Measurements from ENCODE around the gene PDE10A. TPM values are rescaled to one million over a fixed set of nuclear protein-coding genes. Genes with fewer than 3 reads are reported as not detected.

PDE10A gene
- total RNA-seq, 4 donors from 2014 or later, result 0.54 to 4.4 (median 0.98) TPM

- H3K4me3 ChIP-seq (ENCODE audit: low read depth, poor library complexity, severe bottlenecking), result no peak overlapping the region
- DNase-seq (ENCODE audit: low spot score in 2 of 2), result no peak
- no peak for TF ChIP-seq POLR2A (IDR thresholded peaks at IDR 0.05)
- no peak for TF ChIP-seq CTCF (IDR thresholded peaks at IDR 0.05)
- 58 to 63% methylated on average over 8 of the region's 8 CpGs for WGBS, 2 donors
- intact Hi-C loops (cut with DNase I; ENCODE audit: low total_unique reads), result no loop called here
These were observed 32.9 kb upstream of the PDE10A start for GRCh38 chr6:165695722-165696515.

- 71 to 74% methylated on average over 12 of the region's 12 CpGs for WGBS, 2 donors
- intact Hi-C loops (cut with DNase I; ENCODE audit: low total_unique reads), result no loop called here
- H3K4me3 ChIP-seq (ENCODE audit: low read depth, poor library complexity, severe bottlenecking), result no peak overlapping the region
- TF ChIP-seq POLR2A (IDR thresholded peaks at IDR 0.05) (no peak), CTCF (IDR thresholded peaks at IDR 0.05) (no peak)
- no peak for DNase-seq (ENCODE audit: low spot score in 2 of 2)
These were observed 31.3 kb upstream of the PDE10A start for GRCh38 chr6:165694296-165694695.

GRCh38 chr6:165692106-165692653 is 29.1 kb upstream of the PDE10A start:
- 87 to 88% methylated on average over 11 of the region's 11 CpGs for WGBS, 2 donors
- DNase-seq (ENCODE audit: low spot score in 2 of 2), result no peak
- intact Hi-C loops (cut with DNase I; ENCODE audit: low total_unique reads), result no loop called here
- TF ChIP-seq POLR2A (IDR thresholded peaks at IDR 0.05), result no peak
- TF ChIP-seq CTCF (IDR thresholded peaks at IDR 0.05), result no peak
- H3K4me3 ChIP-seq (ENCODE audit: low read depth, poor library complexity, severe bottlenecking), result no peak overlapping the region

- TF ChIP-seq CTCF (IDR thresholded peaks at IDR 0.05), result no peak
- no peak for TF ChIP-seq POLR2A (IDR thresholded peaks at IDR 0.05)
- 79 to 85% methylated on average over 7 of the region's 7 CpGs for WGBS, 2 donors
- intact Hi-C loops (cut with DNase I; ENCODE audit: low total_unique reads), result no loop called here
- H3K4me3 ChIP-seq (ENCODE audit: low read depth, poor library complexity, severe bottlenecking), result no peak overlapping the region
- DNase-seq (ENCODE audit: low spot score in 2 of 2), result no peak
These were observed 26.7 kb upstream of the PDE10A start for GRCh38 chr6:165689699-165690098.

- no peak for DNase-seq (ENCODE audit: low spot score in 2 of 2)
- H3K4me3 ChIP-seq (ENCODE audit: low read depth, poor library complexity, severe bottlenecking), result no peak overlapping the region
- intact Hi-C loops (cut with DNase I; ENCODE audit: low total_unique reads), result no loop called here
- TF ChIP-seq CTCF (IDR thresholded peaks at IDR 0.05) (no peak), POLR2A (IDR thresholded peaks at IDR 0.05) (no peak)
- WGBS, 2 donors, result 88 to 91% methylated on average over 27 of the region's 27 CpGs
These were observed 23.7 kb upstream of the PDE10A start for GRCh38 chr6:165686596-165687365.
